NCI-H748 (cell line): Measurements from ENCODE around the gene GGA1.
"Not testable (repeated sequence)": the region's sequence is repeated elsewhere in the genome, so short reads cannot be mapped to it uniquely, and the experiment has no call there.

Source experiments
- DNase-seq: peaks from one replicate; lab custom pipeline; 2025; ENCODE audit not compliant: unreplicated experiment; lab: John Stamatoyannopoulos, UW

The GGA1 gene

DNA sequence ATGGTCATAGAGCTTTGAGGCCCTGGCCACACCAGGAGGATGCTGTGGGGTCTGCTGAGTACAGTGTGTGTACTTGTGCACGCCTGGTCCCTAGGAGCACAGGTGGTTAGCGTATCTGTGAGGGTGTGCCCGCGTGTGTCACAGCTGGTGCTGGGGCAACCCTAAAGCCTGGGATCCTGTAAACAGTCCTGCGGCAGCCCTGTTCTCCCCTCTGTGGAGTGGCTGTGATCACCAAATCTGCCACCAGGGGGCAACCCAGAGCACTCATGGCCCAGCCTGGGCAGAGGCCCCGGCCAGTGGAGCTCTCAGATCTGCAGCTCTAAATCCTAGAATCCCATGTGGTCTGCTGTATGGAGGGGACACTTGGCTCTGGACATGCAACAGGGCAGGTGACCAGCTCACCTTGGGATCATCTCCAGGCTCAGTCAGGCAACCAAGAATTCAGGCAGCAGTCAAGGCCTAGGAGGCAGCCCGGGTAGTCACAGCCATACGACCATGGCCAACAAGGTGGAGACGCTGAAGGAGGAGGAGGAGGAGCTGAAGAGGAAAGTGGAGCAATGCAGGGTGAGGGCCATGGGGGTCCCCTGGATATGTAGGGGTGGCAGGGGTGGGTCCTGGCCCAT is 34.7 kb downstream of the GGA1 start:
- peak; percentile 39 for DNase-seq

DNA sequence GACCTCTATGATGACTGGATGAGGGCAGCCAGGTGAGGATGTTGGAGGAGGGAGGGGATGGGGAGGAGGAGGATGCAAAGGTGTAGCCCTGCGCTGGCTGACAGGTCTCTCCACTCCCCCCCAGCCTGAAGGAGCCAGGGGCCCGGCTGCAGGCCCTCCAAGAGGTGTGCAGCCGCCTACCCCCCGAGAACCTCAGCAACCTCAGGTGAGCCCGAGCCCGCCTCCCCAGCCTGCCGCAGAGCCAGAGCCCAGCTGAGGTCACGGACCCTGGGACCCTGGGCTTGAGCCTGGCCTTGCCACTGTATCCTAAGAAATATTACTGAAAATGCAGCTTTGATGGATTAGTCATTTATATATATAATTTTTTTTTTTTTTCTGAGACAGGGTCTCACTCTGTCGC is 38.7 kb downstream of the GGA1 start:
- DNase-seq, result no peak

- DNase-seq, result no peak
These were observed 39.3 kb downstream of the GGA1 start for GRCh38 chr22:37647928-37648327.

- no peak for DNase-seq
These were observed 42.0 kb downstream of the GGA1 start for GRCh38 chr22:37650463-37651136.

DNA sequence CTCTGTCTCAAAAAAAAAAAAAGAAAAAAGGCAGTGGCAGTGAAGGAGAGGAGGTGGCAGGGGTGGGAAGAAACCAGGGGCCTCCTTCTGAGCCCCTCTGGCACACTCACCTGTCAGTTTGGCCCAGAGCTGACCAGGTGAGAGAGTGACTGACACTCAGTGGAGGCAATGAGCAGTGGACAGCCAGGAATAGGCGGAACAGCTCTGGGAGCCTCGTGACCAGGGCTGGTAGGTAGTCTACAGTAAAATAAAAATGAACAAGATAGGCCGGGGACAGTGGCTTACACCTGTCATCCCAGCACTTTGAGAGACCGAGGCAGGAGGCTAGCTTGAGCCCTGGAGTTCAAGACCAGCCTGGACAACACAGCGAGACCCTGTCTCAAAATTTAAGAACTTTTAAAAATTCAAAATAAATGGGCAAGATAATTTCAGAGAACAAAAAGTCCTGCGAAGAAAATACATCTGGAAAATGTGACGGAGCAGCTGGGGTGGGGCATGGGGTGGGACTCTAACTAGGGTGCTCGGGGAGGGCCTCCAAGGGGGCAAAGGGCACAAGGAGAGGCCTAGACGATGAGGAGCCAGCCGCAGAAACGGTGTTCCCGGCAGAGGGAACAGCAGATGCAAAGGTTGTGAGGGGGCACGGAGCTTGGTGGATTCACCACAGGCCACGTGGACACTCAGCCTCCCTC is 46.1 kb downstream of the GGA1 start:
- no peak for DNase-seq

DNA sequence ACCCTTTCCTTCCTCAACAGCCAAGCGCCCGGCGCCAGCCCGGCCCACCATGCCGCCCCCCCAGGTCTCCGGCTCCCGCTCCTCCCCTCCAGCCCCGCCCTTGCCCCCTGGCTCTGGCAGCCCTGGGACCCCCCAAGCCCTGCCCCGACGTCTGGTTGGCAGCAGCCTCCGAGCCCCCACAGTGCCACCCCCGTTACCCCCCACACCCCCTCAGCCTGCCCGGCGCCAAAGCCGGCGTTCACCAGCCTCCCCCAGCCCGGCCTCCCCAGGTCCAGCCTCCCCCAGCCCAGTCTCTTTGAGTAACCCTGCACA is 46.6 kb downstream of the GGA1 start:
- DNase-seq, result no peak

DNA sequence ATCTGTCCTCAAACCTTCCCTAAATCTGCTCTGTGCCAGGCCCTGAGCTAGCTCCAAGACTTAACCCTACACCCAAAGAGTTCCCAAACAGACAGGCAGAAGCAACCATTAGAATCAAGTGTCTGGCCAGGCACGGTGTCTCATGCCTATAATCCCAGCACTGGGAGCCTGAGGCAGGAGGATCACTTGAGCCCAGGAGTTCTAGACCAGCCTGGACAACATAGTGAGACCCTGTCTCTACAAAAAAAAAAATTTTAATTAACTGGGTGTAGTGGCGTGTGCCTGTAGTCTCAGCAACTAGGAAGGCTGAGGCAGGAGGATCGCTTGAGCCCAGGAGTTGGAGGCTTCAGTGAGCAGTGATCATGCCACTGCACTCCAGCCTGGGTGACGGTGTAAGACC is 47.9 kb downstream of the GGA1 start:
- not testable (repeated sequence) for DNase-seq

- DNase-seq, result peak; percentile 25
These were observed 49.0 kb downstream of the GGA1 start for GRCh38 chr22:37657590-37658132.

DNA sequence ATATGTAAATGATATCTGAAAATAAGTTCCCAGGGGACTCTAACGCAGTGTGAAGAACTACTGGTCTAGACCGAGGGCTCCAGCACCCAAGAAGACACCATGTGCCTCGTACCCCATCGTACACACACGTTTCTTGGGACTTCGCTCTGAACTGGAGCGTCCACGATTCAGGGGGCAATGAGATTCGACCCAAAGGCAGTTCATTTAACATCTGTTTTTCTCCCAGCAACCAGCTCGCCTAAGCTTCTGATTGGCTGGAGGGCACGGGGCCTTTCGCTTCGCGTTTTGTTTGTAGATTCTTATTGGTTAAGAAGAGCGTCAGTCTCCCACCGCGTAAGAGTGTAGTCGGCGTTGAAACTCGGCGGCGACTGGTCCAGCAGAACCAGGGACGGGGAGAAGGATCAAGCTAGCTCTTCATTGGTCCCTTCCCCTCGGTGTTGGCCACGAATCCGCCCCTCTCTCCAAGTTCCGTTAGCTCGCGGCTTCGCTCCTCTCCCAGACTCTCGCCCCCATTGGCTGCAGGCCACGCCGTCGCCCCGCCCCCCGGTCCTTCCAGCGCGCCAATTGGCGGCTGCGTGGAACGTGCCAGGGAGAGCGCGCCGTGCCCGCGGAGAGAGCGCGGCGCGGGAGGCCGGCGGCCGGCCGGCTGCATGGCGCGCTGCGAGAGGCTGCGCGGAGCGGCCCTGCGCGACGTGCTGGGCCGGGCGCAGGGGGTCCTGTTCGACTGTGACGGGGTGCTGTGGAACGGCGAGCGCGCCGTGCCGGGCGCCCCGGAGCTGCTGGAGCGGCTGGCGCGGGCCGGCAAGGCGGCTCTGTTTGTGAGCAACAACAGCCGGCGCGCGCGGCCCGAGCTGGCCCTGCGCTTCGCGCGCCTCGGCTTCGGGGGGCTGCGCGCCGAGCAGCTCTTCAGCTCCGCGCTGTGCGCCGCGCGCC is 49.8 kb downstream of the GGA1 start, which contains the start of gene PDXP:
PDXP (plus strand) TSS at position 591 of the 933 bp plus-strand sequence; CDS start at position 651, 60 bp downstream.
- DNase-seq, result peak; percentile 99

- peak; percentile 57 for DNase-seq
These were observed 50.6 kb downstream of the GGA1 start for GRCh38 chr22:37659066-37659896.

GRCh38 chr22:37659897-37660708 is 51.5 kb downstream of the GGA1 start:
- DNase-seq, result no peak

- no peak for DNase-seq
These were observed 52.0 kb downstream of the GGA1 start for GRCh38 chr22:37660709-37661045.

GRCh38 chr22:37661160-37661924 is 52.7 kb downstream of the GGA1 start:
- peak; percentile 68 for DNase-seq

GRCh38 chr22:37662039-37662438 is 53.4 kb downstream of the GGA1 start:
- DNase-seq, result no peak

GRCh38 chr22:37663521-37664140 is 55.0 kb downstream of the GGA1 start:
- no peak for DNase-seq

DNA sequence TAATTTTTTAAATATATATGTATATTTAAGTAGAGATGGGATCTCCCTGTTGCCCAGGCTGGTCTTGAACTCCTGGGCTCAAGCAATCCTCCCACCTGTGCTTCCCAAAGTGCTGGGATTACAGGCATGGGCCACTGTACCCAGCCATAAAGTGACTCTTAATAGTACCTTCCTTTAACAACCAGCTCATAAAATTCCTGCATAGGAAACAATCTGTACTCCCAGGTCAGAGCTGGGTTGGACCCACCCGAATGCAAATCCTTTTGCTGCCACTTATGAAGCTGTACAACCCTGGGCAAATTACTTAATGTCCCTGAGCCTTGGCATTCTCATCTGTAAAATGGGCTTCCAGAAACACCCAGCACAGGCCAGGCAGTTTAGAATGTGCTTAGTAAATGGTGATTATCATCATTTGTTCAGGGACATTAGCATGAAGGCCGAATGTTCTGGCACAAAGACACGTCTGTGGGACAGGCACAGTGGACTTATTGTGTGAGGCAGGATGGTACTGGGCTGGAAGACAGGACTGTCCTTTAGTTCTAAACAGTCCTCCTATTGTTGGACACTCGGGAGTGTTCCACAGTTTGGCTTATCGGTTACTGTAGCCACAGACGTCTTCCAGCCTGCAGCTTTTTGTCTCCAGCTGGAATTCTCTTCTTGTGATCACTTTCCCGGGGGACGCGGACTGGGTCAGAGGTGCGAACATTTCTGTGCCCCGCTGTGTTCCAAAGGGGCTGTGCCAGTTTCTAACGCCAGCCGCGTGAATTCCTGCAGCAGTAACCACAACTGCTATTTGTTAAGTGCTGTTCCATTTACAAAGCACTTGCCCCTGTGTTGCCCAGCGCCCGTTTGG is 55.8 kb downstream of the GGA1 start:
- DNase-seq, result no peak

DNA sequence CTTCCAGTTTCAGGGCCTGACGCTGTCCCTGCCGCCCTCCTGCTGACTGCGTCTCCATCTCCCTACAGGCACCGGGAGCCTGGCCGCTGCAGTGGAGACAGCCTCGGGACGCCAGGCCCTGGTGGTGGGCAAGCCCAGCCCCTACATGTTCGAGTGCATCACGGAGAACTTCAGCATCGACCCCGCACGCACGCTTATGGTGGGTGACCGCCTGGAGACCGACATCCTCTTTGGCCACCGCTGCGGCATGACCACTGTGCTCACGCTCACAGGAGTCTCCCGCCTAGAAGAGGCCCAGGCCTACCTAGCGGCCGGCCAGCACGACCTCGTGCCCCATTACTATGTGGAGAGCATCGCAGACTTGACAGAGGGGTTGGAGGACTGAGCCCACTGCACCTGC is 56.9 kb downstream of the GGA1 start:
- no peak for DNase-seq
